LHCN-M2 (cell line): Measurements from ENCODE around the gene B9D1. TPM values are rescaled to one million over a fixed set of nuclear protein-coding genes. Genes with fewer than 3 reads are reported as not detected.

Experiments used
- DNase-seq: peaks from one replicate; pipeline ENCODE4 v3.0.0-alpha.2; 2012; ENCODE audit warnings: low read depth
- total RNA-seq: library from RNA; depleted of rRNA; stranded (reverse); fragments of >200 nt; gene quantifications from 2 replicates; pipeline ENCODE4 v1.2.3, GENCODE V29; 2014

B9D1 gene
- total RNA-seq, 1 experiment from 2014 or later = 37.9 TPM

DNA sequence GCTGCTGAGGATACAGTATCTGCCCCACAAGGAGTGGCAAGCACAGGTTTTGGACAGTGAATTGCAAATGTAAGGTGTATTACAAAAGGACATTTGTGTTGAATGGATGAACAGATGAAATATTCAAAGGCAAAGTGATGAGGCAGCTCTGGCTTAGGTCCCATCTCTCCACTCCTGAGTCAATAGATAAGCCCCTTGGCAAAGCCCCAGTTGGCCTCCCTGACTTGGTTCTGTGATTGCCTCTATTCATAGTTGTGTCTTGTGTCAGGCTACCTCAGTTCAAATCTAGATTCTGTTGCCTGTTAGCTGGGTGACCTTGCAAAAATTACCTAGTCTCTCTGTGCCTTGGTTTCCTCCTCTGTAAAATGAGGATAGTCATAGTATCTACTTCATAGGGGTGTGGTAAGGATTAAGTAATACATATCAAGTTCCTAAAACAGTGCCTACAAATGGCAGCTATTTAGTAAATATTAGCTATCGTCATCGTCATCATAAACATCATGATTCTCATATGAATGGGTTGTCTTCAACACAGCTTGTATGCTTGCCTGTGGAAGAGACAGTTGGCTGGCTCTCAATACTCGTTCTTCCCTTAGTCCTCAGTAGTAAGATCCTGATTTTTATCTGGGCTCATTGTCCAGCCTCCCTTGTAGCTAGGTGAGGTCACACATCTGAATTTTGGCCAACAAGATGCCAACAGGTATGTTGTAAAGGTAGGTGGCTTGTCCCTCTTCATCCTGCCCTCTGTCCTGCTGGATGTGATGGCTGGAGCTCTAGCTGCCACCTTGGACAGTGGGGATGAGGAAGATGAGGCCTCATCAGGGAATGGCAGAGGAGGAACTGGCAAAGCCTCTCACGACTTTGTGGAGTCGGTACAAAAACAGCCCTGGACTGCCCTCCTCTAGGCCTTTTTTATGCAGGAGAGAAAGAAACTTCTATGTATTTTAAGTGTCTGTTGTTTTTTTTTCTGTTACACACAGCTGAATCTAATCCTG is 26.6 kb upstream of the B9D1 start:
- no peak for DNase-seq

- no peak for DNase-seq
Measured at GRCh38 chr17:19387921-19388521, 25.5 kb upstream of the B9D1 start.

DNA sequence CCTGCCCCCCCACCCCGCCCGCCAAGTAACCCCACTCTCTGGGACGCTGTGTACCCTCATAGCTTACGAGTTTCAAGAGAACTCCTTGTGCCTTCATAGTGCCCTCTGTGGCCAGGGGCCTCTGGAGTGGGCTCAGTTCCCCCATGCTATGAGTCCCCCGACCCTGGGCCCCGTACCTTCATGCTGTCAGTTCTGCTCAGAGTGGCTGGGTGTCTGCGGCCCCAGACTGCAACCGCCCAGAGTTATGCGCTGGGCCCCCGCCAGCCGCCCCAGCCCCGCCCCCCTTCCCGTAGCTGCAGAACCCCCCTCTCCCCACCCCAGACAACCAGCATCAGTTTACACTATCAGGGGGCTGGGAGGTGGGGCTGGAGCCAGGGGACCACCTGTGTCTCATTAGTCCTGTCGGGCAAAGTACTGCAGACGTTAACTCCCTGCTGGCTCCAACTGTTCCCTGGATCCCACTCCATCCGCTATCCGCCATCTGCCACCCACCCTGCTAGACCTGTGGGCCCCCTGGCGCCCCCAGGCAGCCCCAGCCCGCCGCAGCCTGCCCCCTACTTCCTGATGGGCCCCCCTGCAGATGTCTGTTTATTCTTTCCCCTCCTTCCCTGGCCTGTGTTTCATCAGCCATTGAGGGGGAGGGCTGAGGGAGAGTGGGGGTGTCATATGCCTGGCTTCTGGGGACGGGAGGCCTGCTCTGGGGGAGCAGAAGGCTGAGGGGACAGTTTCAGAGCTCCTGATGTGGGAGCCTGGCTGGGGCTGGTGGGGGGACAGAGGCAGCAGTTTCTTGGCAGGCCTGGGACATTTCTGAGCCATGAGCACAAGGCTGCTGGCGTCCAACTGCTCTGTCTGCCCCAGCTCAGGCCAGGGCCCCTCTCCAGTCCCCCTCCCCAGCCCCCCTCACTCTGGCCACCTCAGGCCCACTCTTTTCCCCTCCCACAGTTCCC is 24.7 kb upstream of the B9D1 start, which contains the start of gene MFAP4:
TSS of gene MFAP4 (minus strand) at position 217 of the 947 bp plus-strand sequence. CDS start at position 182, 35 bp downstream.
- DNase-seq = no peak

DNA sequence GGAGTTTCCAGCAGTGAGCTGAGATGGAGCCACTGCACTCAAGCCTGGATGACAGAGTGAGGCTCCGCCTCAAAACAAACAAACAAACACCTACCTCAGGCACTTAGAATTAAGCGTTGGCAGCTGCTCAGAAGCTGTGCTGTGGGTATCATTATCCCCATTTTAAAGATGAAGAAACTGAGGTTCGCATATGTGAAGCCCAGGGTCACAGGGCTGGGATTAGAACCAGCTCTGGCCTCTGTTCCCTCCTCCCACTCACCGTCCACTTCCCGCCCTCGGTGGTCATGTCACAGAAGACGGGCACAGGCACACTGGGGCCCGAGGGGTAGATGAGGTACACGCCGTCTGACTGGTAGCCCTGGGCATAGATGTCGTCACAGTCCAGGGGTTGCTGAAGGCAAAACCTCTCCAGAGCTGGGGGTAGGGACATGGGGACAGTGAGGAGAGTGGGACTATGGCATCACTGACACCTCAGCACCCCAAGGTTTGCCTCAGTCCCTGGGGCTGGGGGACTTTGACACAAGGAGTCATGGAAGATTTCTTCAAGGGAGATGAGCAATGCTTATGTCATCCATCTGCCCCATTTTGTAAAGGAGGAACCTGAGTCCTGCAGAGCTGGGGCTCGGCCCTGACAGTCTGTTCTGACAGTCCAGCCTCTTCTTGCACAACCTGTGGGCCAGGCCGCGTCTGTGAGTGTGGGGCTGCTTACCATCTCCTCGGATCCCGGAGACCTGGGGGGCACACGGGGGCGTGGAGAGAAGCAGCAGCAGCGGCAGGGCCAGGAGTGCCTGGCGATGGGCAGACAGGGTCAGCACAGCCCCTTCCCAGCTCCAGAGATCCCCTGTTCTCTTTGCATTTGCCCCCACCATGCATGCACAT is 23.8 kb upstream of the B9D1 start:
- DNase-seq = peak; percentile 85

DNA sequence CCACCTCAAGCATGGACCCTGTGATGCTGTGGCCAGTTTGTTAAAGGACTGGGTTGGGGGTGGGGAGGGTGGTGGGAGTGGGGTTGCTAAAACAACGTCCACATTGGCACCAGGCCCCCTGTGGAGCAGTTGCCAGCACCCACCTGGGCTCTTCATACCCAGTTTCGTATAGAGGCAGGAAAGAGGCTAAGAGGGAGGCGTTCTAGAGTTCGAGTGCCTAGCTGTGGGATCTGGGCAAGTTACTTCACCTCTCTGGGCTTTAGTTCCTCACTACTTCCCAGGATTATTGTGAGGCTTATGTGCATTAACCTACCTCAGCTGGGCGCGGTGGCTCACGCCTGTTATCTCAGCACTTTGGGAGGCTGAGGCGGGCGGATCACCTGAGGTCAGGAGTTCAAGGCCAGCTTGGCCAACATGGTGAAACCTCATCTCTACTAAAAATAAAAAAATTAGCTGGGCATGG is 23.0 kb upstream of the B9D1 start:
- DNase-seq = no peak

DNA sequence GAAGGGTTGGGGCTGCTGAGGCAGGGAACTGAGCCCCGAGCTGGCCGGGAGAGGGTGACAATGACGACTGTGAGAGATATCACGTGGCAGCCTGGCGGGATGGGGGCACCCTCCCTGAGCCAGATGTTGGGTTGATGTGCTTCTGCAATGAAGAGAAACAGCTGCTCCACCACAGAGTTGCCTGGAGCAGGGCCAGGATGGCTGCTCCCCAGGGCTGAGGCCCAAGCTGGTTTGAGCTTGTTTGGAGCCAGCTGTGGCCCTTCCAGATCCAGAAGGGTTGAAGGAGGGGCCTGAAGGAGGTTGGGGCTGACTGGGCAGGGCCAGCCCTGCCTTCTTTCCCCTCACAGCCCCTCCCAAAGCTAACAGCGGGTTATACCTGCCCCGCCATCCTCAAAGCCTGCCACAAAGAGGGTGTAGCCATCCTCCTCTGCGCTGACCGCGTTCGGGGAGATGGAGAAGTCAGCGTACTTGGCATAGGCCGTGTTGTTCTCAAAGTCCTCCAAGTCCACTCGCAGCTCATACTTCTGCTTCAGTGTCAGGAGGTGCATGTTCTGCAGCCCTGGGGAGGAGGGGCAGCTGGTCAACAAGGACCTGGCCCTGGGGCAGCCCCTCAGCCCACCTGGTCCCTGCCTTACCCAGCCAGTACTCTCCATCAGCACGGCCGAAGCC is 22.3 kb upstream of the B9D1 start:
- DNase-seq = peak; percentile 90

- DNase-seq = no peak
Measured at GRCh38 chr17:19383681-19384470, 21.4 kb upstream of the B9D1 start.

DNA sequence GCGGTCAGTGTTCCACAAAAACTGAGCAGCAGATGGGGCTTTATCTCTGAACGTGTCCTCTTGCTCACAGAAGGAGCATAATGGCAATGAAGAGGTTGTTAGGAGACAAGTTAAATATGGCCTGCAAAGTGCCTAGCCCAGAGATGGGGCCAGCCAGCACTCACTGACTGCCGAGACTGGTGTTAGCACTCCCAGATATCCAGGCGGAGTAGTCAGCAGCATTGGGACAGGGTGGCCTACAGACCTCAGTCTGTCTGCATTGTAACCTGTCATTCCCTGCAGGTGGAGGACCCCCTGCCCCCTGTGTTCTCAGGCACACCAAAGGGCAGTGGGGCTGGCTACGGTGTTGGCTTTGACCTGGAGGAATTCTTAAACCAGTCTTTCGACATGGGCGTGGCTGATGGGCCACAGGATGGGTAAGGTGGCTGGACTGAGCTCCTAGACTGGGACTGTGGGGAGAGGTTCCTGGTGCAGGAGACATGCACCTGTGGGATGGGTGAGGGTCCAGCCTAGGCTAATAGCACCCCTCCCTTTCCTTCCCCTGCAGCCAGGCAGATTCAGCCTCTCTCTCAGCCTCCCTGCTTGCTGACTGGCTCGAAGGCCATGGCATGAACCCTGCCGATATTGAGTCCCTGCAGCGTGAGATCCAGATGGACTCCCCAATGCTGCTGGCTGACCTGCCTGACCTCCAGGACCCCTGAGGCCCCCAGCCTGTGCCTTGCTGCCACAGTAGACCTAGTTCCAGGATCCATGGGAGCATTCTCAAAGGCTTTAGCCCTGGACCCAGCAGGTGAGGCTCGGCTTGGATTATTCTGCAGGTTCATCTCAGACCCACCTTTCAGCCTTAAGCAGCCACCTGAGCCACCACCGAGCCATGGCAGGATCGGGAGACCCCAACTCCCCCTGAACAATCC is 20.3 kb upstream of the B9D1 start:
- DNase-seq = no peak

DNA sequence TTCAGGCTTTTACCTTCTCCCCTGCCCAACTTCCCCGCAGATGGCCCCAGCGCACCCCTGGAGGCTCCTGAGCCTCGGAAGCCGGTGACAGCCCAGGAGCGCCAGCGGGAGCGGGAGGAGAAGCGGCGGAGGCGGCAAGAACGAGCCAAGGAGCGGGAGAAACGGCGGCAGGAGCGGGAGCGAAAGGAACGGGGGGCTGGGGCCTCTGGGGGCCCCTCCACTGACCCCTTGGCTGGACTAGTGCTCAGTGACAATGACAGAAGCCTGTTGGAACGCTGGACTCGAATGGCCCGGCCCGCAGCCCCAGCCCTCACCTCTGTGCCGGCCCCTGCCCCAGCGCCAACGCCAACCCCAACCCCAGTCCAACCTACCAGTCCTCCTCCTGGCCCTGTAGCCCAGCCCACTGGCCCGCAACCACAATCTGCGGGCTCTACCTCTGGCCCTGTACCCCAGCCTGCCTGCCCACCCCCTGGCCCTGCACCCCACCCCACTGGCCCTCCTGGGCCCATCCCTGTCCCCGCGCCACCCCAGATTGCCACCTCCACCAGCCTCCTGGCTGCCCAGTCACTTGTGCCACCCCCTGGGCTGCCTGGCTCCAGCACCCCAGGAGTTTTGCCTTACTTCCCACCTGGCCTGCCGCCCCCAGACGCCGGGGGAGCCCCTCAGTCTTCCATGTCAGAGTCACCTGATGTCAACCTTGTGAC is 19.4 kb upstream of the B9D1 start:
- DNase-seq = no peak

DNA sequence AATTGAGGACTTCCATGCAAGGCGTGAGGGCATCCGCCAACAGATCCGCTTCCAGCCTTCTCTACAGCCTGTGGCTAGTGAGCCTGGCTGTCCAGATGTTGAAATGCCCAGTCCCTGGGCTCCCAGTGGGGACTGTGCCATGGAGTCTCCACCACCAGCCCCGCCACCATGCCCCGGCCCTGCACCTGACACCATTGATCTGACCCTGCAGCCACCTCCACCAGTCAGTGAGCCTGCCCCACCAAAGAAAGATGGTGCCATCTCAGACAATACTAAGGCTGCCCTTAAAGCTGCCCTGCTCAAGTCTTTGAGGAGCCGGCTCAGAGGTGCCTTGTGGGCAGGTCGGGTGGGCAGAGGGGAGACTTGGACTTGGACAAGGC is 18.8 kb upstream of the B9D1 start:
- no peak for DNase-seq

DNA sequence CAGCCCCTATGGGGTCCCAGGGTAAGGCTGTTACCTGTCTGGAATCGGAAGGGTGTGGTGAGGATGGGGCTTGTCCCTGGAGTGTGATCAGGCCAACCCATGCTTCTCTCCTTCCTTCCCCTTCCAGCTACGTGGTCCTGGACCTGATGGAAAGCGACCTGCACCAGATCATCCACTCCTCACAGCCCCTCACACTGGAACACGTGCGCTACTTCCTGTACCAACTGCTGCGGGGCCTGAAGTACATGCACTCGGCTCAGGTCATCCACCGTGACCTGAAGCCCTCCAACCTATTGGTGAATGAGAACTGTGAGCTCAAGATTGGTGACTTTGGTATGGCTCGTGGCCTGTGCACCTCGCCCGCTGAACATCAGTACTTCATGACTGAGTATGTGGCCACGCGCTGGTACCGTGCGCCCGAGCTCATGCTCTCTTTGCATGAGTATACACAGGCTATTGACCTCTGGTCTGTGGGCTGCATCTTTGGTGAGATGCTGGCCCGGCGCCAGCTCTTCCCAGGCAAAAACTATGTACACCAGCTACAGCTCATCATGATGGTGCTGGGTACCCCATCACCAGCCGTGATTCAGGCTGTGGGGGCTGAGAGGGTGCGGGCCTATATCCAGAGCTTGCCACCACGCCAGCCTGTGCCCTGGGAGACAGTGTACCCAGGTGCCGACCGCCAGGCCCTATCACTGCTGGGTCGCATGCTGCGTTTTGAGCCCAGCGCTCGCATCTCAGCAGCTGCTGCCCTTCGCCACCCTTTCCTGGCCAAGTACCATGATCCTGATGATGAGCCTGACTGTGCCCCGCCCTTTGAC is 18.2 kb upstream of the B9D1 start:
- DNase-seq = no peak

DNA sequence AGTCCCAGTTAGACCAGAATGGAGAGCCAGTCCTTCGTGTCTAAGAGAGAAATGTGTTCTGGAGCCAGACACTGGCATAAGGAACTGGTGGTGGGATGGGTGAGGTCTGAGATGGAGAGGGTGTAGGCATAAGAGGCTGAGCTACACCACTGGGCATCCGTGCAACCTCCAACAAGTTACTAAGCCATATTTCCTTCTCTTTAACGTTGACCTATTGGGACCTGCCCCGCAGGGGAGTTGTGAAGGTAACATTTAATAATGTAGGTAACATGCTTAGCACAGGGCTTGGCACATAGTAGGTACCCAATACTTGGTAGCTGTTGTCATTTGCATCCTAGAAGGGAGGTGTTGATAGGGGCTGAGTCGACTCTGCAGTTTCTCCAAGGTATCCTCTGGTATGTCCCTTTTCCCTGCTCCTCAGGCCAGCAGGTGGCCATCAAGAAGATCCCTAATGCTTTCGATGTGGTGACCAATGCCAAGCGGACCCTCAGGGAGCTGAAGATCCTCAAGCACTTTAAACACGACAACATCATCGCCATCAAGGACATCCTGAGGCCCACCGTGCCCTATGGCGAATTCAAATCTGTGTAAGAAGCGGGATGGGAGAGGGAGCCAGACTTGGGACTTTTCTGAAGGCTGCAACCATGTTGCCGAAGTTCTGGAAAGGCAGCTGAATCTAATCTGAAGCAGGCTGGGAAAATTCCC is 17.0 kb upstream of the B9D1 start:
- DNase-seq = no peak

DNA sequence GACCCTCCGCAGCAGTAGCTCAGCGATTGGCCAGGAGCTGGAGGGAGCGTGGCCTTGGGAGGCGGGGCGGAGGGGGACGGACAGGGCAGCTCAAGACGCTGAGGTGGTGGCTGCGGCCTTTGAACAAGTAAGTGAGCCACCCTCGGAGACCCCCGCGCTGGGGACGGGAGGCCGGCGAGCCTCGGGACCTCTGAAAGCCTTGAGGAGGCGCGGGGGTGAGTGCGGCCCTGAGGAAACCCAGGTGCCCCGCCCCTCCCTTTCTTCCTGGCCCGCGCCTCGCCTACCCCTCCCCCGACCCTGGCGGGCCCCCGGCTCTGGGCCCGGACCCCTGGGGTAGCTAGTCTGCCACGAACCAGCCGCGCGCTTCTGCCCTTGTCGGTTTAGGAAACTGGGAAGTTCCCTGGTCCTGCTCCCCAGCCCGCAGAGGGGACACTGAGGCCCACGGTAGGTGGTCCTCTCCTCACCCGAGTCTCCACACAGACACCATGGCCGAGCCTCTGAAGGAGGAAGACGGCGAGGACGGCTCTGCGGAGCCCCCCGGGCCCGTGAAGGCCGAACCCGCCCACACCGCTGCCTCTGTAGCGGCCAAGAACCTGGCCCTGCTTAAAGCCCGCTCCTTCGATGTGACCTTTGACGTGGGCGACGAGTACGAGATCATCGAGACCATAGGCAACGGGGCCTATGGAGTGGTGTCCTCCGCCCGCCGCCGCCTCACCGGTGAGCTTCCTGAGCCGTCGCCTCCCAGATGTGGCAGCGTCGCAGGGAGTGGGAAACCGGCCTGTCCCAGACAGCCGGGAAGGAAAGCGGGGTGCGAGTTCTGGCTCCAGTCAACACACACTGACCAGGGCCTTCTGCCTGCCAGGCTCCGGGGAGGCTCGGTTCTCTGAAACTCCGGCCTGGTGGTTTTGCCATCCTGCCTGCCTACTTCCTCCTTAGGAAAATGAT is 16.2 kb upstream of the B9D1 start, which contains the start of gene MAPK7:
TSS of gene MAPK7 (plus strand) at position 83 of the 945 bp plus-strand sequence. CDS start at position 486, 403 bp downstream.
- DNase-seq = no peak

- peak; percentile 99 for DNase-seq
Measured at GRCh38 chr17:19377602-19378415, 15.3 kb upstream of the B9D1 start.
